Measurements from ENCODE around the gene PIGR.

GRCh38 chr1:206979379-206980043 is 33.2 kb upstream of the PIGR start:
- TF ChIP-seq CTCF (conservative IDR thresholded peaks at IDR 0.05; ENCODE audit: low read length) (peak; percentile 74), EZH2phosphoT487 (IDR thresholded peaks at IDR 0.05; ENCODE audit: borderline replicate concordance, low read depth, low read length) (no peak)
